IgD-negative memory B cell (primary cell): ENCODE data around the gene CHKA. TPM values are rescaled to one million over a fixed set of nuclear protein-coding genes. Genes with fewer than 3 reads are reported as not detected.

Experiments
- H3K27ac Mint-ChIP-seq, 3 donors: one replicate each; pipeline ENCODE4 v1.8.0; 2020 to 2022; ENCODE audit warnings: mild to moderate bottlenecking in 3 of 3, mixed read lengths in 3 of 3, moderate library complexity in 1 of 3
- H3K27me3 Mint-ChIP-seq: one replicate; pipeline ENCODE4 v1.8.0; 2021; ENCODE audit warnings: mixed read lengths
- H3K36me3 Mint-ChIP-seq: one replicate; pipeline ENCODE4 v1.8.0; 2020; ENCODE audit warnings: mild to moderate bottlenecking, mixed read lengths
- H3K4me1 Mint-ChIP-seq, 3 donors: one replicate each; pipeline ENCODE4 v1.8.0; 2020 to 2022; ENCODE audit warnings: mixed read lengths in 3 of 3, mild to moderate bottlenecking in 1 of 3
- H3K4me3 Mint-ChIP-seq, 4 donors: one replicate each; pipeline ENCODE4 v1.8.0; 2020 to 2022; ENCODE audit warnings: mild to moderate bottlenecking in 4 of 4, mixed read lengths in 4 of 4, moderate library complexity in 3 of 4
- H3K9me3 Mint-ChIP-seq, 3 donors: one replicate each; pipeline ENCODE4 v1.8.0; 2020 to 2021; ENCODE audit warnings: mixed read lengths in 3 of 3, mild to moderate bottlenecking in 1 of 3
- polyA plus RNA-seq: library from polyadenylated mRNA; unstranded; fragments of 300-500 nt; fragmentation: Illumina TruSeq; gene quantifications from one replicate; pipeline ENCODE4 v1.2.3, GENCODE V29; 2021

CHKA gene
- polyA plus RNA-seq, 1 donor from 2014 or later = 2.4 TPM

DNA sequence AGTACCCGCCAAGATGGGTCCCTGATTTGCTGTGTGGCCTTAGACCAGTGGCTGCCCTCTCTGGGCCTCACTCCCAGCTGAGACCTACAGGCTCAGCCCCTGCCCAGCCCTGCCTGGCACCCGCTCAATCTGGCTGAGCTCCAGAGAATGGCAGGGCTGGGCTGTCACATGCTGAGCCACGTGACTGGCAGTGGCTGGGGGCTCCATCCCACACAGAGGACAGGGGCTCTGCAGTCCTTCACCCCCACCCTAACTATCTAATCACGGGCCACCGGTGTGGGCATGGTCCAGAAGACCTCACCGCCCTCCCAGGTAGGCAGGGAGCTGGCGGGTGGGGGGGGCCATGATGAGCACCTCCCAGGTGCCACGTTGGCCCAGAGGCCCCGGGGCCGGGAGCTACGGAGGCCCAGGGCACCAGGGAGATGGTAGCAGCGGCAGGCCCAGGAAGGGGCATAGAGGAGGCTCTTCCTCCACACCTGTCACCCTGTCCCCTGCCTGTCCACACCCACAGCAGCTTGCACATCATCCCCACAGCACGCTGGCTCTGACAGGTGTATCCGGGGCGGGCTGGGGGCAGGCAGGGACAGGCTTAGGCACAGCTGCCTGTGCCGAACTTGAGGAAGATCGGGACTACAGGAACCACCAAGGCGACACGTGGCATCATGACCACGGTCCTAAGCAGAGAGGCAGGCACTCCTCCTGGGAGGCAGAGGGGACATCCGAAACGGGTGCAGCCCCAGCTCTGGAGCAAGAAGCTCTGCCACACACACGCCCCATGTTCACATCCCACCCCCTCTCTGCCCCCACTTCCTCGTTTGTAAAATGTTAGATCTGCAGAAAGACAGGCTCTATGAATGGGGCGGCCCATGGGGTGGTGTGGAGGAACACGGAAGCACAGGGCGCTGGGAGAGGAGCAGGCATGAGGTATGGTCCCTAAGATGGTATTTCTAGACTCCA lies 112.5 kb downstream of the CHKA start:
- H3K27ac Mint-ChIP-seq = peak overlapping the region; percentile 83 to 97 (median 93)

DNA sequence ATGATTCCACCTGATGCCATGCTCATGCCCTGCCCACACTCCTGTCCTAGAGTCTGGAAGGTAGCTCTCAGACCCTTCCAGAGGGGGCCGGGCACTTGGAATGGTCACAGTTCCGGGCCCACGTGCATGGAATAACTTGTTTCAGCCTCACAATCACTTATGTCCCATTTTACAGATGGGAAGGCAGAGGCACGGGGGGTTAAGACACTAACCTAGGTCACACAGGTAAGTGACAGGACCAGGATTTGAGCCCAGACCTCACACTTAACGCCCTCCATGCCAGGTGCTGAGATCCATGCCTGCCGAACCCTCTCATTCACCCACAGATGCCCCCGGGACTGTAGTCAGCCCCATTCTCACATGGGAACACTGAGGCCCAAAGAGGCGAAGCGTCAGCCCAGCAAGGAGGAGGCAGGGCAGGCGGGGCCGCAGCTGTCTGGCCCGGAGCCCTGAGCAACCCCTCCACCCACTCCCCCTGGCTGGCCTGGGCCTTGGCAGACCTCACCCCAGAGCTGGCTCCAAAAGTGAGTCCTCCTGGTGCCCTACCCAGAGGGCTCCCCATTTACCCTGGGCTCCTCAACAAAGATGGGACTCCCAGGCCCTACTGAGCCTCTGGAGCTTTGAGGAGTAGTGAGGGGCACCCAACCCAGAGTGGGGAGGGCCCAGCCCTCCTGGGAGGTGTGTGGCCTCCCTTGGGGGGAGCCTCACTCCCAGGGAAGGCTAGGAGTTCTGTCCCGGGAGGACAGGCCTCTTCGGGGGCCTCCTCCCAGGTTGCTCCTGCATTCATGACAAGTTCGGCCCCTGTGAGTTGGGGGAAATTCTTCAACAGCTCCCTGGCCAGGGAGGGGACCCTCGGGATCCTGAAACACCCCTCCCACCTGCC lies 113.4 kb downstream of the CHKA start:
- no peaks in the 10 kb centered on the region for H3K36me3 Mint-ChIP-seq
- no peaks in the 10 kb centered on the region for H3K27me3 Mint-ChIP-seq
- no peaks in the 10 kb centered on the region for H3K9me3 Mint-ChIP-seq
- peaks cover 29 to 38% (median 34%) of the 10 kb centered on the region in 3 donors for H3K4me1 Mint-ChIP-seq
- no peak overlapping the region for H3K27ac Mint-ChIP-seq
- peak overlapping the region in 2 of 4 donors; percentile 9 to 96 for H3K4me3 Mint-ChIP-seq

More for the DNA sequence above, 112.5 kb downstream of the CHKA start:
- Mint-ChIP-seq H3K27me3 (no peaks in the 10 kb centered on the region), H3K9me3 (no peaks in the 10 kb centered on the region), H3K36me3 (no peaks in the 10 kb centered on the region), H3K4me3 (peak overlapping the region; percentile 66 to 90 (median 77)), H3K4me1 (peaks cover 29 to 38% (median 34%) of the 10 kb centered on the region in 3 donors)

DNA sequence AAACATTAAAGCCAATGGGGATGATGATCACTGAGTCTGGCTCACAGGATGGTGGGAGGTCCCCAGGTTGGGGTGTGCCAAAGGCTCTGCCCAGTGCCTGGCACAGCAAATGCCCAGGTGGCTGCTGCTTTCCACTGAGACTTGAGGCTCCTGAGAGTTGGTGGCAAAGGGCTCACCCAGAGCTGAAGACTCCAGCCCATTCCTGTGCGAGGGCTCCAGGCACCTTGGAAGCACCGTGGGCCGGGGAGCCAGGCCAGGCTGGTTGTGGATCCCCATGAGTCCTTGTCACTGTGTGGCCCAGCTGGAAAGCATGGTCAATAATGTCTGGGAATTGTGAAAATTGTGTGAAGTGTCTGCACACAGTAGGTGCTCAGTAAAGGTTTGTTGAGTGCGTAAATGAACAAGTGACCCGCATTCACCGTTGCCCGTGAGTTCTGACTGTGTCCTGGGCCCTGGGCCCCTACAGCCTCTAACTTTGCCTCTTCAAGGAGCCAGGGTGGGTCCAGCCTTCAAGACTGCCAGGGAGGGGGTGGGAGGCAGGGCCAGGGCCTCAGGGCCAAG lies 114.5 kb downstream of the CHKA start:
- Mint-ChIP-seq H3K4me3 (peak overlapping the region in 2 of 4 donors; percentile 60 to 96), H3K27ac (peak overlapping the region in 2 of 3 donors; percentile 71 to 86), H3K27me3 (peaks cover 1% of the 10 kb centered on the region), H3K36me3 (no peaks in the 10 kb centered on the region), H3K4me1 (peaks cover 31 to 47% (median 42%) of the 10 kb centered on the region in 3 donors), H3K9me3 (no peaks in the 10 kb centered on the region)

DNA sequence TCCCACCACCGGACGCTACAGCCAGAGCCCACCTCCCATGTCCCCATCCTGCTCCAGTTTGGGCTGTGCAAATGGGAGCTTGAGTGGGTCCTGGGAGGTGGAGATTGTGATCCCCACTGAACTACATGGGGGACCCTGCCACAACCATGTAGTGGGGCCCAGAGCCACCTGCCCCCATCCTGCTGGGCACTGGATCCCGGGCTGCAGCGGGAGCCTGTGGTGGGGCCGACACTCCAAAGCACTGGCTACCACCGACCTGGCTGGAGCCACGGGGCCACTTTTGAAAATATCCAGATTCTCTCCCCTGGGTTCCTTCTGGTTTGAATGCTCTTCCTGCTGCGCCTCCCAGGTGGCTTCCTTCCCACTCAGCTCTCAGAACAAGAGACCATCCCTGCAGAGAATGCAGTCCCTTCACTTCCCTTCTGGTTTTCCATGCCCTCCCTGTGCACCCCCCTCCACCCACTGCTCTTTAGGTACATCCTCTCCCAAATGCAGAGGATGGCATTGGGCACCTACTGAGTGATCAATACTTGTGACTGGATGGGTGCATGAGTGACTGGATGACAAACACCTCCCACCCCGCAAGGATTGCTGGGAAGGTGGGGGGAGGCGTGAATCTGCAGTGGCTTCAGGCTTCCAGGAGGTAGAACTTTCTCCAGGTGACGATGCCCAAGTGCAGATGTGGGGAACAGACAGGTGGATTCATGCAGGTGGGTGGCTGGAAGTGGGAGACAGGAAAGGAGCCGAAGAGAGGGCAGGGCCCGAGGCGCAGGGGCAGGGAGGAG lies 116.4 kb downstream of the CHKA start:
- no peaks in the 10 kb centered on the region for H3K36me3 Mint-ChIP-seq
- peak overlapping the region; percentile 95 to 96 (median 96) for H3K4me3 Mint-ChIP-seq
- H3K27me3 Mint-ChIP-seq = peaks cover 1% of the 10 kb centered on the region
- H3K9me3 Mint-ChIP-seq = no peaks in the 10 kb centered on the region
- peaks cover 26 to 41% (median 30%) of the 10 kb centered on the region in 3 donors for H3K4me1 Mint-ChIP-seq
- peak overlapping the region in 2 of 3 donors; percentile 85 to 91 for H3K27ac Mint-ChIP-seq

DNA sequence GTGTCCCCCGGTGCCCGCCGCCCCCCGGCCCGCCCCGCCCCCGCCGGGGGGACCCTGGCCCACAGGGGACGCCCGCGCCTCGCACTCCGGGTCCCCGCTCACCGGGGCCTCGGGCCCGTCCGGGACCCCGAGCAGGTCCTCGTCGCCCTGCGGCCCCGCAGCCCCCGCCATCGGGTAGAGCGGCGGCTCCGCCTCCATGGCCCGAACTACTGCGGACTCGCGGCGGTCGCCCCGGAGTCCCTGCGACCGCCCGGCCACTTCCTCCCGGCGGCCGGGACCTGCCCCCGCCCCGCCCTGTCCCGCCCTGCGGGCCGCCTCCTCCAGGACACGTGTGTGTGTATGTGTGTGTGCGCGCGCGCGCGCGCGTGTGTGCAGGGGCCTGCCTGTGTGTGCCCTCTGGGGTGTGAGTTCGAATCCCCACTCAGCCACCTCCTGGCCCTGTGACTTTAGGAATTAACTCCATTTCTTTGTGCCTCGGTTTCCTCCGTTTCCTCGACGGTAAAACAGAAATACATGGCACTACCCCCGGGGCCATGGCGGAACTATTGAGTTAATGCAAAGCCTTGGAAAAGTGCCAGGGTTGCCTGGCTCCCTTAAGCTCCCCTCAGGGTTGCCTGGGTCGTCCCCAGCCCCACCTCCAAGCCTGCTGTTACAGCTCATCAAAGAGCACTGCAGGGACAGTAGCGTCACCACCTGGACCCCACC lies 117.2 kb downstream of the CHKA start, which contains the start of gene UNC93B1:
Gene UNC93B1, minus strand, starts transcription at position 252 of the 705 bp plus-strand sequence. Its CDS starts 54 bp downstream, at position 198.
- H3K27ac Mint-ChIP-seq = peak within 1 kb of the TSS; percentile 91 to 98 (median 95)
- peaks cover 1% of the 10 kb centered on the region for H3K27me3 Mint-ChIP-seq
- peaks cover 20 to 34% (median 23%) of the 10 kb centered on the region in 3 donors for H3K4me1 Mint-ChIP-seq
- no peaks in the 10 kb centered on the region for H3K36me3 Mint-ChIP-seq
- no peaks in the 10 kb centered on the region for H3K9me3 Mint-ChIP-seq
- peak within 1 kb of the TSS; percentile 95 to 98 (median 96) for H3K4me3 Mint-ChIP-seq

DNA sequence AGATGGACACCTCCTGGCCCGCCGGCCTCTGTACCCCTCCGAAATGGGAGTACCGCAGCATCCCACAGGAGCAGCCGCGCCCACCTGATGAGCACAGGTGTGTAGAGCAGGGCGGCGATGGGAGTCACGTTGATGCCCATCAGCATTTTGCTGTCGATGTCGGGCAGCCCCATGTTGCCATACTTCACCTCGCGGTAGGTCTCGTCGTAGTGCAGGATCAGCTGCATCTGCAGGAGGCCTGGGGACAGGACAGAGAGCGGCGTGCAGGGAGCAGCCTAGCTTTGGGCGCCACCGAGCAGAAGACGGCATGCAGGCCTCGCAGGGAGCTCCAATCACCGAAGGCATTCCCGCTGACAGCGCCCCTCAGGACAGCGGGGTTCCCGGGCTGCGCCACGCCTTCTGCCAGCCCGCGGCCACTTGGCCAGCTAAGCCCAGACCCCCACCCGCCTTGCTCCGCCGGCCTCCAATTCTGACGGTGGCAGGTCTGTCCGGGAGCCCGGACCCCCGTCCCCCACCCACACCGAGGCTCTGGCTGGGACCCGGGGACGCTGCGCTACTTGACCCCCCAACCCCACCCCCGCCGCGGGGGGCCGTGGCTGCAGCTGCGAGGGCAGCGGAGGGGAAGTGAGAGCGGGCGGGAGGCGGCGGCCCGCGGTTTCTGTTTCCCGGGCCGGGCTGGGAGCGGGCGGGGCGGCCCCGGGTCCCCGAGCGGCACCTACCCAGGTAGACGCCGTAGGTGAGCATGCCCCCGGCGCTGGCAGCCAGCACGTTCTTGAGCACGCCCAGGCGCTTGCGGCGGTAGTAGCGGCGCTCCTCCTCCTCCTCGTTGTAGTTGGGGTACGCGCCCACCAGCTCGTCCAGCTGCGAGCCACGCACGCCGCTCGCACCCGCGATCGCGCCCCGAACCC lies 118.0 kb downstream of the CHKA start:
- peaks cover 22 to 36% (median 24%) of the 10 kb centered on the region in 3 donors for H3K4me1 Mint-ChIP-seq

More for the DNA sequence above, 118.0 kb downstream of the CHKA start:
- Mint-ChIP-seq H3K4me3 (peak overlapping the region; percentile 95 to 98 (median 96)), H3K36me3 (peaks cover 1% of the 10 kb centered on the region), H3K9me3 (no peaks in the 10 kb centered on the region), H3K27me3 (peaks cover 1% of the 10 kb centered on the region), H3K27ac (peak overlapping the region; percentile 91 to 98 (median 95))

Other genes with a start within 250 kb of the CHKA start
- gene UNC93B1, start 117.3 kb downstream of the CHKA start, polyA plus RNA-seq = 140 TPM
- gene ALDH3B1, start 111.1 kb downstream of the CHKA start, polyA plus RNA-seq = 0.36 TPM
- gene NDUFS8, start 90.7 kb downstream of the CHKA start, polyA plus RNA-seq = 146 TPM
- gene TCIRG1, start 82.4 kb downstream of the CHKA start, polyA plus RNA-seq = 46.0 TPM
- 40.2 TPM for gene KMT5B, start 91.9 kb upstream of the CHKA start, polyA plus RNA-seq
- 40.5 TPM for gene C11orf24, start 150.6 kb upstream of the CHKA start, polyA plus RNA-seq
- gene LRP5, start 191.2 kb upstream of the CHKA start, polyA plus RNA-seq = 1.0 TPM